ENCODE measurements around the gene SLC22A31. TPM values are rescaled to one million over a fixed set of nuclear protein-coding genes. Genes with fewer than 3 reads are reported as not detected.

Gene SLC22A31
- total RNA-seq, 1 experiment from 2014 or later = 8.4 TPM

DNA sequence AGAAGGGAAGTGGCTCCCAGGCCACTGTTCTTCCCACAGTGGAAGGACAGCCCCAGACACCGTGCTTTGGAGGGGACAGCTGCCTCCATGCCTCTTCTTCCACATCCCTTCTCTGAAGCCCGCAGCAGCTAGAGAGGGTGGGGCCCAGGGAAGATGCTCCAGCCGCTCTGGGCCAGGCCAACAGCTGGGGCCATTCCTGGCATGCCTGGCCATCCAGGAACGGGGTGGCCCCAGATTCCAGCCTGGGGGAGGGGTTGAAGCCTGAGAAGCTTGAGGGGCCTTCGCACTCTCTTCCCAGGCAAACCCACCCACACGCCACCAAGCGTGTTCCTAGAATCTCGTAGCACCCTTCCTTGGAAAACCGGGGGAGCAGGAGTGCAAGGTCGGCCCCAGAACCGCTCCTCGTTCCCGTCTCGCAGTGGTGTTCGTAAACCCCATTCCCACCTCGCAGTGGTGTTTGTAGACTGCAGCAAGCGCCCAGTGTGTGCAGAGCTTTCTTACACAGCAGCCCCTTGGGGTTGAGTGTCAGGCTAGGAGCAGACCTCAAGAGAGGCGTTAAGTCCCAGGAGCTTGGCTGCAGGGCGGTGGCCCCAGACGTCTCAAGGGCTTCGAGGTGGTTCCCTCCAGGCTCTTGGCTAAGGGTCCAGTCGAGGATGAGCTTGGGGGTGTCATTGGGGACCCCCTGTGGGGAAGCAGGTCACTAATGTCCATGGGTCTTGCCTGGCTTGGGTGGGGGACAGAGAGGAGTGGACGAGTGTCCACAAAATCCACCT lies 26.1 kb downstream of the SLC22A31 start:
- CTCF ChIA-PET = no interaction called here
- H3K9me3 ChIP-seq (ENCODE audit: low read length) = no peaks in the 10 kb centered on the region
- no peaks in the 10 kb centered on the region for H3K9me2 ChIP-seq (replicated peaks; ENCODE audit: low read length)
- no peak overlapping the region for H3K27ac ChIP-seq (ENCODE audit: low read length)
- no peak for ATAC-seq
- TF ChIP-seq EZH2phosphoT487 (IDR thresholded peaks at IDR 0.05; ENCODE audit: borderline replicate concordance, low read length) = no peak
- no peak for TF ChIP-seq EZH2 (IDR thresholded peaks at IDR 0.05; ENCODE audit: low read length, unreplicated experiment)
- TF ChIP-seq CTCF (conservative IDR thresholded peaks at IDR 0.05; ENCODE audit: low read depth, low read length) = no peak
- H3F3A ChIP-seq (ENCODE audit: low read length, unreplicated experiment) = no peaks in the 10 kb centered on the region
- no peak overlapping the region for H3K4me2 ChIP-seq (ENCODE audit: low read length)
- no peak overlapping the region for H3K9ac ChIP-seq (ENCODE audit: low read length)
- H3K79me2 ChIP-seq (ENCODE audit: low read length) = no peaks in the 10 kb centered on the region
- no TSS peak for BruUV-seq (replicated peaks)
- peaks cover 9% of the 10 kb centered on the region; the same call in 1 of the 2 replicates for H3K4me1 ChIP-seq (ENCODE audit: insufficient read depth, low read length)
- POLR2A ChIA-PET (ENCODE audit: unreplicated experiment) = no interaction called here
- no peak overlapping the region for H3K4me3 ChIP-seq (ENCODE audit: low read length)
- no peaks in the 10 kb centered on the region for H3K27me3 ChIP-seq (ENCODE audit: low read length)
- intact Hi-C loops (cut with micrococcal nuclease) = no loop called here
- no peak for DNase-seq
- H2AFZ ChIP-seq (ENCODE audit: low read length) = no peak overlapping the region
- H4K20me1 ChIP-seq (ENCODE audit: low read length) = no peaks in the 10 kb centered on the region
- no peaks in the 10 kb centered on the region for H3K36me3 ChIP-seq (ENCODE audit: low read depth, low read length)

DNA sequence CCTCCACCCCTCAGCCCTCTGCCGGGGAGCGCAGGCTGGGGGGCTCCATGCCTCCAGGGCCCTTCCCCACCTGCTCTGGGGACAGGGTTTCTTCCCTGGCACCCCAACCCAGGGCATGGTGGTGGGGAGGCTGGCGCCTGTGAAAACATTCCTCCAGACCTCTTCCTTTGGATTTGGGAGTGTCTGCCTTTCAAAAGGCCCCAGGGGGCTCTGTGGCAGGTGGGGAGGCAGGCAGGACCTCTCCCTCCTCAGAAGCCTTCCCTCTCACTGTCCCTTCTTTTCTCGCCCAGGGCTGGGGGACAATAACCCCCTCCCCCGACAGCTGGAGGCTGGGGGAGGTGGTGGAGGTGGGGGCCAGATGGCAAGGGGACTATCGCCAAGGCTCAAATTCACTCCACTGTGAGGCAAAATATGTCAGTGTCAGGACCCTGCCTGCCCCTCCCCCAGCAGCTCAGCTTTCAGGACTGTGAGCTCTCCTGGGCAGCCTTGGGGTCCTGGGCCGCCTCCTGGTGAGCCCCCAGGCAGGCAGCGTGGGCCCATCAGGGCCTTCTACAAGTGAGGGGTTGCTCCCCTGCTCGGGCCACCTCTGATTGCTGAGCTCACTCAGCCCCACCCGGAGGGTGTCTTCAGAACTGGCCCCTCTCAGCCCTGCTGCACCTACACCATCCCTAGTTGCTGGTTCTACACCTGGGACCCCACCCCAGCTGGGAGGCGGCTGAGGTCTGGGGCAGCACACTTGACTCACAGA lies 27.0 kb downstream of the SLC22A31 start:
- BruUV-seq (replicated peaks) = no TSS peak

More for the DNA sequence above, 27.0 kb downstream of the SLC22A31 start:
- H3K4me3 ChIP-seq (ENCODE audit: low read length) = no peak overlapping the region
- no peaks in the 10 kb centered on the region for H3K9me2 ChIP-seq (replicated peaks; ENCODE audit: low read length)
- ATAC-seq (no peak), DNase-seq (no peak)
- no peaks in the 10 kb centered on the region for H4K20me1 ChIP-seq (ENCODE audit: low read length)
- H3K36me3 ChIP-seq (ENCODE audit: low read depth, low read length) = no peaks in the 10 kb centered on the region
- H3K27ac ChIP-seq (ENCODE audit: low read length) = no peak overlapping the region
- no peak overlapping the region for H3K4me2 ChIP-seq (ENCODE audit: low read length)
- TF ChIP-seq EZH2phosphoT487 (IDR thresholded peaks at IDR 0.05; ENCODE audit: borderline replicate concordance, low read length) = no peak
- no peak for TF ChIP-seq CTCF (conservative IDR thresholded peaks at IDR 0.05; ENCODE audit: low read depth, low read length)
- TF ChIP-seq EZH2 (IDR thresholded peaks at IDR 0.05; ENCODE audit: low read length, unreplicated experiment) = no peak
- no peak overlapping the region for H3K9ac ChIP-seq (ENCODE audit: low read length)
- no peaks in the 10 kb centered on the region for H3K27me3 ChIP-seq (ENCODE audit: low read length)
- no peak overlapping the region for H2AFZ ChIP-seq (ENCODE audit: low read length)
- no peaks in the 10 kb centered on the region for H3K9me3 ChIP-seq (ENCODE audit: low read length)
- ChIA-PET POLR2A (ENCODE audit: unreplicated experiment) (no interaction called here), CTCF (no interaction called here)
- no peaks in the 10 kb centered on the region for H3F3A ChIP-seq (ENCODE audit: low read length, unreplicated experiment)
- H3K4me1 ChIP-seq (ENCODE audit: insufficient read depth, low read length) = peaks cover 9% of the 10 kb centered on the region; the same call in 1 of the 2 replicates
- intact Hi-C loops (cut with micrococcal nuclease) = no loop called here
- no peaks in the 10 kb centered on the region for H3K79me2 ChIP-seq (ENCODE audit: low read length)
